ENCODE data around the gene XYLB.

DNA sequence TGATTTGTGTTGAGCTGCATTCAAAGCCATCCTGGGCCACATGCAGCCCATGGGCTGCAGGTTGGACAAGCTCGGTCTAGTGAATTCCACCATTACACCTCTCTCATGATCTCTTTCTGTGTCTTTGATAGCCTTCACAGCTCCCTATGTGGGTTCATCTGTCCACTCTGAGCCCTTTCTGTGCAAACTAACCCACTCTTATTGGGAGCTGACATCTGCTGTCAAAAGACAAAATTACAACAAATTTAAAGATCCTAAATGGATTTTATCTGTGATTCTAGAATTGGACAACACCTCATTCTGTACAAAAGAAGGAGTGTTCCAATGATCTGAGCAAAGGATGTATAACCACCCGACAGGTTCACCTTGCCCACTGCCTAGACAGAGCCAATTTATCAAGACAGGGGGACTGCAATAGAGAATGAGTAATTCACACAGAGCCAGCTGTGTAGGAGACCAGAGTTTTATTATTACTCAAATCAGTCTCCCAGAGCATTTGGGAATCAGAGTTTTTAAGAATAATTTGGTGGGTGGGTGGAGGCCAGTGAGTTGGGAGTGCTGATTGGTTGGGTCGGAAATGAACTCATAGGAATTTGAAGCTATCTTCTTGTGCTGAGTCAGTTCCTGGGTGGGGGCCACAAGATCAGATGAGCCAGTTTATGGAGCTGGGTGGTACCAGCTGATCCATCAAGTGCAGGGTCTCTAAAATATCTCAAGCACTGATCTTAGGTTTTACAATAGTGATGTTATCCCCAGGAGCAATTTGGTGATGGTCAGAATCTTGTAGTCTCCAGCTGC, 2.6 kb upstream of the XYLB start:
- no peak for TF ChIP-seq YY1 (IDR thresholded peaks at IDR 0.05; ENCODE audit: insufficient read depth, insufficient read length)
- no peak for TF ChIP-seq SUZ12 (IDR thresholded peaks at IDR 0.05; ENCODE audit: extremely low read depth, insufficient read depth, insufficient read length)
